AG04449 (cell line): Measurements from ENCODE around the gene KCNJ12.

Experiments used
- CTCF ChIA-PET: fragments of 350-600 bp; formaldehyde crosslinking; extraction: SDS; loops from one replicate; lab custom pipeline; 2021; ENCODE audit warnings: antibody characterized with exemption; lab: Yijun Ruan, JAX
- POLR2A ChIA-PET: fragments of 400-600, 350-600 bp; formaldehyde crosslinking; extraction: SDS; loops from one replicate; lab custom pipeline; 2020; ENCODE audit warnings: antibody characterized with exemption, inconsistent platforms; lab: Yijun Ruan, JAX
- DNase-seq: peaks from one replicate; pipeline ENCODE4 v3.0.0-alpha.2; 2010; ENCODE audit warnings: low read depth, low spot score
- H3K4me3 ChIP-seq: 2 replicates; pipeline ENCODE4 v1.5.1; 2011; ENCODE audit warnings: low read depth, mild to moderate bottlenecking, control low read depth, low read length
- CTCF ChIP-seq: IDR thresholded peaks from one replicate; pipeline ENCODE4 v1.5.1; 2011; ENCODE audit warnings: mild to moderate bottlenecking, moderate library complexity, low read length, control low read depth, inconsistent platforms; ENCODE audit not compliant: insufficient read depth; ENCODE audit errors: missing control alignments

The KCNJ12 gene

GRCh38 chr17:21356537-21357127 lies 19.5 kb upstream of the KCNJ12 start:
- DNase-seq: no peak
- ChIA-PET CTCF (no interaction called here), POLR2A (no interaction called here)
- no peak for TF ChIP-seq CTCF
- H3K4me3 ChIP-seq: no peak overlapping the region

- H3K4me3 ChIP-seq: no peak overlapping the region
- DNase-seq: no peak
- no peak for TF ChIP-seq CTCF
- CTCF ChIA-PET: no interaction called here
- POLR2A ChIA-PET: no interaction called here
Measured at GRCh38 chr17:21357281-21357680, 18.9 kb upstream of the KCNJ12 start.

- DNase-seq: no peak
- TF ChIP-seq CTCF: no peak
- ChIA-PET CTCF (interaction anchor here (0.6 kb wide), 1 partner anchor 99 kb away, joined by 3 read pairs; no protein-coding TSS in a partner anchor), POLR2A (no interaction called here)
- no peak overlapping the region for H3K4me3 ChIP-seq
Measured at GRCh38 chr17:21357696-21358656, 18.2 kb upstream of the KCNJ12 start.

- ChIA-PET CTCF (interaction anchor here (0.6 kb wide), 1 partner anchor 98 kb away, joined by 3 read pairs; no protein-coding TSS in a partner anchor), POLR2A (no interaction called here)
- H3K4me3 ChIP-seq: no peak overlapping the region
- no peak for TF ChIP-seq CTCF
- DNase-seq: no peak
Measured at GRCh38 chr17:21358682-21359482, 17.3 kb upstream of the KCNJ12 start.

GRCh38 chr17:21359483-21359840 lies 16.7 kb upstream of the KCNJ12 start:
- no peak for TF ChIP-seq CTCF
- no peak overlapping the region for H3K4me3 ChIP-seq
- CTCF ChIA-PET: interaction anchor here (1.1 kb wide), 1 partner anchor 11 kb away, joined by 5 read pairs; no protein-coding TSS in a partner anchor
- POLR2A ChIA-PET: no interaction called here
- DNase-seq: no peak
